Measurements from ENCODE around the gene RWDD2A.

Gene RWDD2A

DNA sequence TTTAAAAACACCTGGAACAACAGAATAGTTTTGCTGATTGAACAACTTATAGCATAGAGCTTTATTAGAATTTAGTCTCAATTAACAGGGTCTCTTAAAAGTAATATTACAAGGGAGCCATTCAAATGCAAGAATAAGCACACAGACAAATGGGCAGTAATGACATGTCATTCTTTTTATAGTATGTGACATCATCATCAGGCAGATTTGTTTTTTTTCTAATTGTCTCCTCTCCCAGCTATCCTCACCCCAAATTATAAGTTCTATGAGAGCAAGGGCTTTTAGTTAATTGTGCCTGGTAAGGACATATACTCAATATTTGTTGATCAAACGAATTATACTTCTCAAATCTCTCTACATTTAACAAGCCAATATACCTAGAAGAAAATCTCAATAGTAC lies 11.0 kb upstream of the RWDD2A start:
- Histone ChIP-seq H4K8ac (ENCODE audit: low read depth, low read length) (no peak overlapping the region), H3K36me3 (replicated peaks in 1 of 2; ENCODE audit: control insufficient read depth in 2 of 2, insufficient read depth in 2 of 2, low read length in 2 of 2) (peaks cover 17 to 96% of the 10 kb centered on the region in 2 donors), H3K23ac (ENCODE audit: low read depth, low read length, poor library complexity) (no peak overlapping the region)

DNA sequence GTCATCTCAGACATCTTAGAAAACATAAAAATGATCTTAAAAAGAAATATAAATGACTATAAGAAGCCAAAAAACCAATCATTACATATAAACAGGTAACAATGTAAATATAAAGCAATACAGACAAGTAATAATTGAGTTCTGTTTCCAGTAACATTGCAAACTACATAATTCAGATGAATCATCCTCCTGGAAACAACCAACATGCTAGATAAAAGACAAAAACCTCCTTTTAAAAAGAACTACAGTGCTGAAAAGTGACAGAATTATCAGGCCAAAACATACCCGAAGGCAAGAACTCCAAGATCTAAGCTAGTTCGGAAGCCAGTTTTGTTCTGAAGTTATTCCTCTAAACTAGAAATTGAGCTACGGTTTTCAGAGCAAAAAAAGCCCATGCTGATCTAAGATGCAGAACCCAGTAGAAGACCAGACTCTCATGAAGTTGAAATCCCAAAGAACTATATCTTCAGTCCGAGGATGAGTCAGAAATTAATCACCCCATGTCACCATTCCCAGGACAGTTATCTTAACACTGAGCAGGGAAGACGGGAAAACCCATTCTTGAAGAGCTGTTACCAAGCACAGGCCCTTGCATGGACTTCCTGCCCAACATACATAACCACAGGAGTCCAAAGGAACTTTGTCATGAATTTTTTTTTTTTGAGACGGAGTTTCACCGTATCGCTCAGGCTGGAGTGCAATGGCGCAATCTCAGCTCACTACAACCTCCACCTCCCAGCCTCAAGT lies 9.9 kb upstream of the RWDD2A start:
- Histone ChIP-seq H2BK5ac (ENCODE audit: low read length) (no peak overlapping the region), H3K9me3 (replicated peaks in 1 of 2; ENCODE audit: control insufficient read depth in 2 of 2, insufficient read depth in 1 of 2, low read depth in 1 of 2, low read length in 2 of 2) (no peaks in the 10 kb centered on the region), H3K14ac (ENCODE audit: low read length) (no peak overlapping the region), H3K27me3 (ENCODE audit: control insufficient read depth in 3 of 3, insufficient read depth in 3 of 3, low read depth in 1 of 3, low read length in 3 of 3) (no peaks in the 10 kb centered on the region), H2BK12ac (ENCODE audit: low read length) (no peak overlapping the region), H2AFZ (ENCODE audit: low read length) (no peak overlapping the region), H3K23ac (ENCODE audit: low read depth, low read length, poor library complexity) (no peak overlapping the region), H3K9ac (ENCODE audit: low read depth, low read length, poor library complexity) (no peak overlapping the region), H3K4me1 (ENCODE audit: control insufficient read depth in 2 of 2, insufficient read depth in 1 of 2, low read depth in 1 of 2, low read length in 2 of 2) (no peaks in the 10 kb centered on the region), H4K8ac (ENCODE audit: low read depth, low read length) (no peak overlapping the region), H3K4me3 (ENCODE audit: low read length in 2 of 2) (no peak overlapping the region), H3K79me1 (ENCODE audit: low read depth, low read length) (peaks cover 1% of the 10 kb centered on the region), H2AK5ac (ENCODE audit: low read depth, low read length) (no peak overlapping the region), H3K36me3 (replicated peaks in 1 of 2; ENCODE audit: control insufficient read depth in 2 of 2, insufficient read depth in 2 of 2, low read length in 2 of 2) (peaks cover 16 to 95% of the 10 kb centered on the region in 2 donors), H2BK120ac (ENCODE audit: low read depth, low read length) (no peak overlapping the region), H3K18ac (ENCODE audit: low read length) (no peak overlapping the region), H3K4ac (ENCODE audit: low read length) (no peak overlapping the region), H3K27ac (replicated peaks; ENCODE audit: low read length) (no peak overlapping the region), H2BK15ac (ENCODE audit: low read length) (no peak overlapping the region), H4K91ac (ENCODE audit: low read depth, low read length, poor library complexity) (no peak overlapping the region), H3K4me2 (ENCODE audit: insufficient read depth, low read length, poor library complexity, severe bottlenecking) (no peak overlapping the region)
- DNase-seq (ENCODE audit: low spot score) = no peak
- no CpG with 5 or more reads among the region's 9 CpGs for WGBS, 2 donors (ENCODE audit: extremely low coverage in 2 of 2, insufficient read length in 2 of 2, insufficient replicate concordance in 1 of 2)

More for the DNA sequence above, 11.0 kb upstream of the RWDD2A start:
- Histone ChIP-seq H3K4me1 (ENCODE audit: control insufficient read depth in 2 of 2, insufficient read depth in 1 of 2, low read depth in 1 of 2, low read length in 2 of 2) (no peaks in the 10 kb centered on the region), H3K4me2 (ENCODE audit: insufficient read depth, low read length, poor library complexity, severe bottlenecking) (no peak overlapping the region), H3K18ac (ENCODE audit: low read length) (no peak overlapping the region), H3K27me3 (ENCODE audit: control insufficient read depth in 3 of 3, insufficient read depth in 3 of 3, low read depth in 1 of 3, low read length in 3 of 3) (no peaks in the 10 kb centered on the region), H2BK15ac (ENCODE audit: low read length) (no peak overlapping the region), H3K27ac (replicated peaks; ENCODE audit: low read length) (no peak overlapping the region), H2AFZ (ENCODE audit: low read length) (no peak overlapping the region), H3K9ac (ENCODE audit: low read depth, low read length, poor library complexity) (no peak overlapping the region), H2BK12ac (ENCODE audit: low read length) (no peak overlapping the region), H2BK120ac (ENCODE audit: low read depth, low read length) (no peak overlapping the region), H3K4me3 (ENCODE audit: low read length in 2 of 2) (no peak overlapping the region), H3K79me1 (ENCODE audit: low read depth, low read length) (peaks cover 1% of the 10 kb centered on the region), H4K91ac (ENCODE audit: low read depth, low read length, poor library complexity) (no peak overlapping the region), H3K14ac (ENCODE audit: low read length) (no peak overlapping the region), H3K9me3 (replicated peaks in 1 of 2; ENCODE audit: control insufficient read depth in 2 of 2, insufficient read depth in 1 of 2, low read depth in 1 of 2, low read length in 2 of 2) (no peaks in the 10 kb centered on the region), H2AK5ac (ENCODE audit: low read depth, low read length) (no peak overlapping the region), H2BK5ac (ENCODE audit: low read length) (no peak overlapping the region), H3K4ac (ENCODE audit: low read length) (no peak overlapping the region)
- DNase-seq (ENCODE audit: low spot score) = no peak
- WGBS, 2 donors (ENCODE audit: extremely low coverage in 2 of 2, insufficient read length in 2 of 2, insufficient replicate concordance in 1 of 2) = no CpG with 5 or more reads among the region's 1 CpG

DNA sequence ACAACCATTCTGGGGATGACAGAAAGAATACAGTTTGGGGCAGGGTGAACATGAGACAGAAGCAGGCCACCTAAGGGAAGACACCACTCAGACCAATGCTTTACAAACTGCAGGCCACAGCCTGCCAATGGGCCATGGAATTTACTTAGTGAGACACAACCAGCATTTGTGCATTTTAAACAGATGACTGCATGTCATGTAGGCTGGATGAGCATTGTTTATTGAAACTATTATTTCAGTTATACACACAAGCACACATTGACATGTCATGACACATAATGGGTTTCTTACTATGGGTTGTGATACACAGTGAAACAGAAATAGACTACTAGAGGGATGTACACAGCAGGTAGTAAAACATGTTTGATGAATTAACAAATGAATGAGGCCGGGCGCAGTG lies 8.1 kb upstream of the RWDD2A start:
- Histone ChIP-seq H2AFZ (ENCODE audit: low read length) (no peak overlapping the region), H3K4ac (ENCODE audit: low read length) (no peak overlapping the region), H4K8ac (ENCODE audit: low read depth, low read length) (no peak overlapping the region), H2BK120ac (ENCODE audit: low read depth, low read length) (no peak overlapping the region), H2AK5ac (ENCODE audit: low read depth, low read length) (no peak overlapping the region), H2BK15ac (ENCODE audit: low read length) (no peak overlapping the region), H2BK12ac (ENCODE audit: low read length) (no peak overlapping the region), H3K9me3 (replicated peaks in 1 of 2; ENCODE audit: control insufficient read depth in 2 of 2, insufficient read depth in 1 of 2, low read depth in 1 of 2, low read length in 2 of 2) (no peaks in the 10 kb centered on the region), H3K79me1 (ENCODE audit: low read depth, low read length) (peaks cover 1% of the 10 kb centered on the region), H3K4me2 (ENCODE audit: insufficient read depth, low read length, poor library complexity, severe bottlenecking) (no peak overlapping the region), H3K23ac (ENCODE audit: low read depth, low read length, poor library complexity) (no peak overlapping the region), H2BK5ac (ENCODE audit: low read length) (no peak overlapping the region), H3K4me1 (ENCODE audit: control insufficient read depth in 2 of 2, insufficient read depth in 1 of 2, low read depth in 1 of 2, low read length in 2 of 2) (no peaks in the 10 kb centered on the region), H3K27me3 (ENCODE audit: control insufficient read depth in 3 of 3, insufficient read depth in 3 of 3, low read depth in 1 of 3, low read length in 3 of 3) (no peaks in the 10 kb centered on the region), H3K4me3 (ENCODE audit: low read length in 2 of 2) (no peak overlapping the region), H3K9ac (ENCODE audit: low read depth, low read length, poor library complexity) (no peak overlapping the region), H3K36me3 (replicated peaks in 1 of 2; ENCODE audit: control insufficient read depth in 2 of 2, insufficient read depth in 2 of 2, low read length in 2 of 2) (peaks cover 21 to 98% of the 10 kb centered on the region in 2 donors), H3K14ac (ENCODE audit: low read length) (no peak overlapping the region), H3K27ac (replicated peaks; ENCODE audit: low read length) (no peak overlapping the region), H3K18ac (ENCODE audit: low read length) (no peak overlapping the region), H4K91ac (ENCODE audit: low read depth, low read length, poor library complexity) (no peak overlapping the region)
- DNase-seq (ENCODE audit: low spot score) = no peak
- WGBS, 2 donors (ENCODE audit: extremely low coverage in 2 of 2, insufficient read length in 2 of 2, insufficient replicate concordance in 1 of 2) = no CpG with 5 or more reads among the region's 2 CpGs

DNA sequence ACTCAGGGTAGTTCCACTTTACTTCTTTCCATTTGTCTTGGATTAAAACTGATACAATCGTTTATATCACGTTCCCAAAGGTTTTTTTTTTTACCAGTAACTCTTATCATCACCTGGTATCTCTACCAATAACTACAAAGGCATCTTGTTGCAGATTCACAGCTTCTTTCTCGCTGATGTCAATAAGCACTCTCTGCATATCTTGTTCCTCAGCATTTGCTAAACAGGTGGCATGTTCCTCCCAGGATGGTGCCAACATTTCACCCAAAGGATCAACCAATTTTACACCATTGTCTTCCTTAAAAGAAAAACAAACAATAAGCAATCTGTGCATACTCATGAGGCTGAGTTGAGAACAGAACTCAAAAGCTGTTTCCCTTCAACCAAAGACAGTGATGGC lies 4.7 kb upstream of the RWDD2A start:
- Histone ChIP-seq H3K79me1 (ENCODE audit: low read depth, low read length) (no peaks in the 10 kb centered on the region), H3K14ac (ENCODE audit: low read length) (no peak overlapping the region), H3K9ac (ENCODE audit: low read depth, low read length, poor library complexity) (no peak overlapping the region), H2AFZ (ENCODE audit: low read length) (no peak overlapping the region), H3K9me3 (replicated peaks in 1 of 2; ENCODE audit: control insufficient read depth in 2 of 2, insufficient read depth in 1 of 2, low read depth in 1 of 2, low read length in 2 of 2) (no peaks in the 10 kb centered on the region), H3K23ac (ENCODE audit: low read depth, low read length, poor library complexity) (no peak overlapping the region), H3K36me3 (replicated peaks in 1 of 2; ENCODE audit: control insufficient read depth in 2 of 2, insufficient read depth in 2 of 2, low read length in 2 of 2) (peaks cover 17 to 74% of the 10 kb centered on the region in 2 donors), H3K4me2 (ENCODE audit: insufficient read depth, low read length, poor library complexity, severe bottlenecking) (no peak overlapping the region), H2BK120ac (ENCODE audit: low read depth, low read length) (no peak overlapping the region), H2BK12ac (ENCODE audit: low read length) (no peak overlapping the region), H3K18ac (ENCODE audit: low read length) (no peak overlapping the region), H3K27me3 (ENCODE audit: control insufficient read depth in 3 of 3, insufficient read depth in 3 of 3, low read depth in 1 of 3, low read length in 3 of 3) (no peaks in the 10 kb centered on the region), H3K4me1 (ENCODE audit: control insufficient read depth in 2 of 2, insufficient read depth in 1 of 2, low read depth in 1 of 2, low read length in 2 of 2) (peaks cover 2 to 3% of the 10 kb centered on the region in 2 donors), H4K91ac (ENCODE audit: low read depth, low read length, poor library complexity) (no peak overlapping the region), H2BK5ac (ENCODE audit: low read length) (no peak overlapping the region), H3K4me3 (ENCODE audit: low read length in 2 of 2) (no peak overlapping the region), H2AK5ac (ENCODE audit: low read depth, low read length) (no peak overlapping the region), H4K8ac (ENCODE audit: low read depth, low read length) (no peak overlapping the region), H2BK15ac (ENCODE audit: low read length) (no peak overlapping the region), H3K27ac (replicated peaks; ENCODE audit: low read length) (no peak overlapping the region), H3K4ac (ENCODE audit: low read length) (no peak overlapping the region)
- WGBS, 2 donors (ENCODE audit: extremely low coverage in 2 of 2, insufficient read length in 2 of 2, insufficient replicate concordance in 1 of 2) = no CpG with 5 or more reads among the region's 3 CpGs
- no peak for DNase-seq (ENCODE audit: low spot score)

All from neuronal stem cell (in vitro differentiated cells).